ENCODE measurements around the gene SLC2A8. TPM values are rescaled to one million over a fixed set of nuclear protein-coding genes. Genes with fewer than 3 reads are reported as not detected.

The SLC2A8 gene
- total and polyA plus RNA-seq, 12 donors, result 17.1 to 121 (median 62.0) TPM

- no peak overlapping the region for H3K4me3 ChIP-seq
- no peaks in the 10 kb centered on the region for H3K9me3 ChIP-seq (replicated peaks in 1 of 3)
- 70 to 81% (median 74%) methylated on average over 2 of the region's 2 CpGs for WGBS, 4 donors
- H3K27ac ChIP-seq, result no peak overlapping the region
- TF ChIP-seq CTCF (IDR thresholded peaks at IDR 0.05) (no peak), POLR2A (IDR thresholded peaks at IDR 0.05) (no peak)
- DNase-seq, result peak in 2 of 7 donors; percentile 3
- intact Hi-C loops (cut with DNase I), result no loop called here
- H3K27me3 ChIP-seq, result no peaks in the 10 kb centered on the region
- peaks cover 0 to 4% of the 10 kb centered on the region in 2 donors for H3K36me3 ChIP-seq (replicated peaks in 1 of 2)
- peaks cover 16 to 23% of the 10 kb centered on the region in 2 donors for H3K4me1 ChIP-seq (replicated peaks in 1 of 2)
Measured at GRCh38 chr9:127393645-127394044, 3.3 kb upstream of the SLC2A8 start.

GRCh38 chr9:127395497-127396252 is 1.3 kb upstream of the SLC2A8 start:
- H3K27ac ChIP-seq, result peak overlapping the region in 1 of 5 donors; percentile 55
- 79 to 84% (median 81%) methylated on average over 7 of the region's 7 CpGs for WGBS, 4 donors
- intact Hi-C loops (cut with DNase I), result no loop called here
- DNase-seq, result peak in 1 of 7 donors; percentile 15
- H3K27me3 ChIP-seq, result no peaks in the 10 kb centered on the region
- no peaks in the 10 kb centered on the region for H3K9me3 ChIP-seq (replicated peaks in 1 of 3)
- TF ChIP-seq POLR2A (IDR thresholded peaks at IDR 0.05), result no peak
- no peak for TF ChIP-seq CTCF (IDR thresholded peaks at IDR 0.05)
- peaks cover 13 to 17% of the 10 kb centered on the region in 2 donors for H3K4me1 ChIP-seq (replicated peaks in 1 of 2)
- H3K4me3 ChIP-seq, result peak overlapping the region in 1 of 4 donors; percentile 60
- H3K36me3 ChIP-seq (replicated peaks in 1 of 2), result peaks cover 0 to 10% of the 10 kb centered on the region in 2 donors

DNA sequence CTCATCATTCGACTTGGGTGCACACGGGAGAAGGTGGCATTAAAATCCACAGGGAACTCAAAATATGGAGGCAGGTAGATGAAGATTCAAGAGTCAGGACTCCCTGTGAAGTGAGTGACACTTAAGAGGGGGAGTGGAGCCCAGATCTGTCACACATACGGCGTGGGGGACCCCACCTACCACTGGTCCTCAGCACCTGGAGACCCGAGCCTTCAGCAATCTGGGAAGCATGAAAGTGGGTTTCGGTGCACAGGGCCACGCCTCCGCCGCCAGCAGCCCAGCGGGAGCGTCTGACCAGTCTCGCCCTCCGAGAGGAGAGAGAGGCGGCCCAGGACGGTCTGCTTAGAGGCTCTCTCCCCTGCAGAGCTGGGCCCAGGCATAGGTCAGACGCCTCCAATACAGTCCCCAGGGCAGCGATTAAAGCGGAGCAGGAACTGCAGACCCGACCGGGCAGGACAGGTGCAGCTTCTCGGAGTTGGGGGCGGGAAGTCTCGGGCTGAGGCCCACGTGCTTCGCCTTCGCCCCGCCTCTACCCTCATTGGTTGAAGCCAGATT is 639 bp upstream of the SLC2A8 start:
- Histone ChIP-seq H3K9me3 (replicated peaks in 1 of 3) (no peaks in the 10 kb centered on the region), H3K27ac (peak overlapping the region in 4 of 5 donors; percentile 13 to 63 (median 40)), H3K36me3 (replicated peaks in 1 of 2) (peaks cover 0 to 15% of the 10 kb centered on the region in 2 donors), H3K27me3 (no peaks in the 10 kb centered on the region), H3K4me3 (peak overlapping the region; percentile 23 to 60 (median 44)), H3K4me1 (replicated peaks in 1 of 2) (peaks cover 13 to 17% of the 10 kb centered on the region in 2 donors)
- DNase-seq, result no peak
- TF ChIP-seq POLR2A (IDR thresholded peaks at IDR 0.05), result peak in 1 of 2 donors; percentile 17
- no peak for TF ChIP-seq CTCF (IDR thresholded peaks at IDR 0.05)
- 4 to 31% (median 5%) methylated on average over 4 to 27 of the region's 27 CpGs for WGBS, 4 donors
- intact Hi-C loops (cut with DNase I), result no loop called here

- H3K4me1 ChIP-seq (replicated peaks in 1 of 2), result peaks cover 13 to 17% of the 10 kb centered on the region in 2 donors
- peak; percentile 59 to 80 (median 70) for DNase-seq
- peak overlapping the region; percentile 86 to 96 (median 91) for H3K27ac ChIP-seq
- intact Hi-C loops (cut with DNase I), result no loop called here
- peaks cover 0 to 27% of the 10 kb centered on the region in 2 donors for H3K36me3 ChIP-seq (replicated peaks in 1 of 2)
- TF ChIP-seq POLR2A (IDR thresholded peaks at IDR 0.05) (peak; percentile 22 to 37), CTCF (IDR thresholded peaks at IDR 0.05) (peak in 5 of 6 experiments; percentile 38 to 53 (median 46))
- WGBS, 4 donors, result 0 to 6% (median 1%) methylated on average over 2 to 55 of the region's 55 CpGs
- peak overlapping the region; percentile 7 to 72 (median 72) for H3K4me3 ChIP-seq
- no peaks in the 10 kb centered on the region for H3K27me3 ChIP-seq
- H3K9me3 ChIP-seq (replicated peaks in 1 of 3), result no peaks in the 10 kb centered on the region
Measured at GRCh38 chr9:127397646-127398274, 791 bp downstream of the SLC2A8 start.

All from adrenal gland (tissue), 12 donors.